Dermis microvascular lymphatic vessel endothelial cell (primary cell): Measurements from ENCODE around the gene SLC38A4. TPM values are rescaled to one million over a fixed set of nuclear protein-coding genes. Genes with fewer than 3 reads are reported as not detected.
"Not testable (repeated sequence)": the region's sequence is repeated elsewhere in the genome, so short reads cannot be mapped to it uniquely, and the experiment has no call there.

Experiments used
- DNase-seq, 2 donors: peaks; one replicate each; pipeline versions ENCODE4 v3.0.0 to v3.0.0-alpha.2; 2010; ENCODE audit warnings: low read depth in 2 of 2
- total RNA-seq: library from RNA; depleted of rRNA; stranded (reverse); fragments of >200 nt; gene quantifications from 2 replicates; pipeline ENCODE4 v1.2.1, GENCODE V29; 2014

Gene SLC38A4
- 2.3 and 3.2 TPM in 2 replicates for total RNA-seq

DNA sequence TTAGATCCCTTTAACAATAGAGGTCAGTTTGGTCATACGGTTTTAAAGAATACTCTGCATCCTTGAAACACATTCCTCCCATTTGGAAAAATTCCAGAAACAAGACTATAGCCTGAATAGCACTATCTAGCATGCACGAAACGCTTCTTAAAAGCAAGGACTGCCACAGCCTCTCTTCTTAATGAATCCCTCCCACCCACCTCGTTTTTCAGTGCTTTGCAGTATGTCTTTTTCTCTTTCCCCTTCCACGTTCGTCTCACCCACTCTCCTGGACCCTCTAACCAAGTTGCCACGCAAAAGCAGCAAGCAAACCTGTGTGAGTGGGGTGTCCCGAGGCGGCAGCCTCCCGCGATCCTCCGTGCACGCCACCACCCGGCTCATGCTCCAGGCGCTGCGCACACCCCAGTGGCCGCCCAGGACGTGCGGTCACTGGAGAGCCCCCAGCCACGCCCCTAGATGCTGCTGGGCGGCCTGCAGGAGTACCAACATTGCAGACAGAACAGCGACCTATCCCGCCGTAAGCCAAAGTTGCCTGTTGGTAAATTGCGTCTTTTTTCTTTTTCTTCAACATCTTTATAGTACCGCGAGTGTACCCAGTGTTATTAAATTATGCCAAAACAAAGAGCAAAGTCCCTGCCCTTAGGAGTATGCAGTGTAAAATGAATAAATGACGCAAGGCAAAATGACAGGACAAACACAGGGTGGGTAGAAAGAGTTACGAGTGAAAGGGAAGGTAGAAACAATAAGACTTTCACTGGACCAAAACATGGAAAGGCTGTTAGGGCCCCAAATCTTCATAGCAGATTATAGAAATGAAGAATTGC lies at the start of gene SLC38A4:
Gene SLC38A4, minus strand, starts transcription at position 407 of the 824 bp plus-strand sequence. CDS start 32,926 bp downstream, outside the sequence.
- peak in 1 of 2 donors; percentile 50 for DNase-seq

DNA sequence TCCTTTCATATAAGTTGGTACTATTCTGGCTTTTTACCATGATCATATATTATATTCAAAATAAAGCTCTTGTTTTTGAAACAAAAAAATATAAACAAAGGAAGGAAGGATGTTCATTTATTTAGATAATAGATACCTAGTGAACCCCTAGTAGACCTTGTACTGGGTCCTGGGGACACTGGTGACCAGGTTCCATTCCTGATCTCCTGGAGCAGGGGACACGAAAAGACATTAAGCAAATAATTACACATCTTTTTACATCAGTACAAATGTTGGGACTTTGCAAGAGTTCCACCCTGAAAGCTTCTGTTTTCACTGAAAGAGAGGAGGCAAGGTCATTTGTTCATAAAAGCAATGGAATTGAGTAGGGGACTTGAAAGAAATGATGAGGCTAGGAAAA lies 49.3 kb upstream of the SLC38A4 start:
- DNase-seq = no peak

DNA sequence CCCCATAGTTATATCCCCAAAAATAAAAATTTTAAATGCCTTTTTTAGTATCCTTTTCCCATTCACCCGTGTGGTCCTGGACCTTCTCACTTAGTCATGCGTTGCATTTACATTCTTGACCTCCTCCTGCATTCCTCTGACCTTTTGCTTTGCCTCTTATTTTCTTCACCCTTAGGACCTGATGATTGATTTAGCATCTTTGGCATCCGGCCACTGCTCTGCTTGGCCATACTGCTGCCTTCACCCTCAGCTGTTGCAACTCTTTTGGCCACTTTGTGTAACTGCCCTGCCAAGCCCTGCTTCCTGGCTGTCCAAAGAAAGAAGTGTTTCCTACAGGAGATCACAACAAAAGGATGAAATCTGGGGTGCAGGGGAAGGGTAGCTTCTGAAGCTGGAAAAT lies 48.8 kb upstream of the SLC38A4 start:
- peak in 1 of 2 donors; percentile 36 for DNase-seq

- DNase-seq = no peak
Measured at GRCh38 chr12:46872135-46872534, 46.3 kb upstream of the SLC38A4 start.

DNA sequence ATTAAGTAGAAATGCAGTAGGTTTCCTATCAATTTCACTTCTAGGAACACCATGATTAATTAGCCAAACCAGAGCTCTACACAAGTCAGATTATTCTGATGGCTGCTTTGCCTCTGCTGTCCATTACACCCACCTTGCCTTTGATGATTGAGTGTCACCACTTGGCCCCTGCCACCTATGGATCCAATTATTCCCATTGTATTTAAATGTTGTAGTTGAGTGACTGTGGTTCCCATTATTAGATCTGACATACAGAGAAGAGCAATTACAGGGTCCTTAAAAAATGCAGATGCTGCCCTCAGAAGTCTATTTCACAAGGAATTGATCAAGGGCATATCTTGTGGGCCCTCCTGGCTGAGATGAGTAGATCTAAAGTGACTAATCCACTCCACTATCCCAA lies 39.5 kb upstream of the SLC38A4 start:
- no peak for DNase-seq

DNA sequence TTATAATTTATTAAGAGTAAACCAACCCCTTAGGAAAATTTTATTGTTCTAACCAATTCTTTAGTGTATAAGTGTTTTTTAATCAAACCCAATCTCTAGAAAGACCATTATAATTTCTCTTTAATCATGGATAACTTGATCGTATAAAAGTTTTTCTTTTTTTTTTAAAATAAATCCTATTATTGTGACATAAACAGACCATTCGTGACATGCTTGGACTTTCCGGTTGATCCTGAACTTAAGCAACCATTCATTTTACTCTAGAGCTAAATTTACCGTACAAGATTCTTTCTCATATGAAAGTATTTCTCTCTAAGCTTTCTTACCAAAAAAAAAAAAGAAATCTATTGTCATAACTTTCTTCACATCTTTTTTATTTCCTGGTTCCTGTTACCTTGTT lies 32.6 kb upstream of the SLC38A4 start:
- no peak for DNase-seq

GRCh38 chr12:46857486-46857885 lies 31.7 kb upstream of the SLC38A4 start:
- no peak for DNase-seq

DNA sequence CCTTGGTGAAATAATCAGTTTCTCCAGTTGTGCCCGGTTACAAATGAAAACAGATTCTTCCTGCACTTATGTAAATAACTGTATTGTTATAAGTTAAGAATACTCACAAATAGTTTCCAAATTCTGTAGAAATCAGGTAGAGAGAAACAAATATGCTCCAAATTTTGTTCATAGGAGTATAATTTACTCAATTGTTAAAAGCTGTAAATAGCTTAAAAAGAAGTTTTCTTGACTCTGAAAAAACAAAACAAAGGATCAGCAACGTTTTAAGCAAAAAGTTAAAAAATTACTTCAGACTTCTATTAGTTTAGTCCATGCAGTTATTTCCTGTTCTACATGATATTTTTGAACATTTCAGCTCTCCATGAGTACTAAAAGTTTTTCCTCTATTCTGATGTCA lies 30.0 kb upstream of the SLC38A4 start:
- DNase-seq = no peak

DNA sequence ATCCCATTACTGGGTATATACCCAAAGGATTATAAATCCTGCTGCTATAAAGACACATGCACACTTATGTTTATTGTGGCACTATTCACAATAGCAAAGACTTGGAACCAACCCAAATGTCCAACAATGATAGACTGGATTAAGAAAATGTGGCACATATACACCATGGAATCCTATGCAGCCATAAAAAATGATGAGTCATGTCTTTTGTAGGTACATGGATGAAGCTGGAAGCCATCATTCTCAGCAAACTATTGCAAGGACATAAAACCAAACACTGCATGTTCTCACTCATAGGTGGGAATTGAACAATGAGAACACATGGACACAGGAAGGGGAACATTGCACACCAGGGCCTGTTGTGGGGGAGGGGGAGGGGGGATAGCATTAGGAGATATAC lies 28.4 kb upstream of the SLC38A4 start:
- not testable (repeated sequence) for DNase-seq

GRCh38 chr12:46848792-46849191 lies 23.0 kb upstream of the SLC38A4 start:
- not testable (repeated sequence) for DNase-seq

DNA sequence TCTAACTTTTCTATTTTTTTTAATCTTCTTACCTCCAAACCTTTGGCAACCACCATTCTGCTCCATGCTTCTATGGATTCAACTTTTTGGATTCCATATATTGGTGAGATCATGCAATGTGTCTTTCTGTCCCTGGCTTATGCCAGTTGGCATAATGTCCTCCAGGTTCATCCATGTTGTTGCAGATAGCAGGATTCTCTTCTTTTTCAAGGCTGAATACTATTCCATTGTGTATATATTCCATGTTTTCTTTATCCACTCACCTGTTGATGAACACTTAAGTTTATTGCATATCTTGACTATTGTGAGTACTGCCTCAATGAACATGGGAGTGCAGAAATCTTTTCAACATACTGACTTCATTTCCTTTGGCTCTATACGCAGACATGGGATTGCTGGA lies 21.2 kb upstream of the SLC38A4 start:
- no peak for DNase-seq

GRCh38 chr12:46843811-46844210 lies 18.0 kb upstream of the SLC38A4 start:
- no peak for DNase-seq

DNA sequence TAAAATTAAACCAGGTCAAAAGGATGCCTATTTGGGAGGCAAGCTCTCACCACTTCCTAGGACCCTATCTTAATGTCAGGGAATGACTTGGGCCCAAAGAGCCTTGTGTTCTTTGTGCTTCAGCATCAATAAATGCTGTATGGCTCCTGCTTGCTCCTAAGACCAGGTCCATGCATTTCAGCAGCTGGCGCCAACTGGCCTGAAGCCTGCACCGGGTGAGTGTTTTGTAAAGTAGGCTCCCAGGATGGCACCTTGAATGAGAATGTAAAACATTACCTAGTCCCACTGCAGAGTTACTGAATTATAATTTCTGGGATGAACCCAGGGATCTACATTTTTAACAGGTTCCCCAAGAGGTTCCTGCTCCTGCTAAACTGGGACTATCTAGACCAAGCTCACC lies 16.1 kb upstream of the SLC38A4 start:
- no peak for DNase-seq

DNA sequence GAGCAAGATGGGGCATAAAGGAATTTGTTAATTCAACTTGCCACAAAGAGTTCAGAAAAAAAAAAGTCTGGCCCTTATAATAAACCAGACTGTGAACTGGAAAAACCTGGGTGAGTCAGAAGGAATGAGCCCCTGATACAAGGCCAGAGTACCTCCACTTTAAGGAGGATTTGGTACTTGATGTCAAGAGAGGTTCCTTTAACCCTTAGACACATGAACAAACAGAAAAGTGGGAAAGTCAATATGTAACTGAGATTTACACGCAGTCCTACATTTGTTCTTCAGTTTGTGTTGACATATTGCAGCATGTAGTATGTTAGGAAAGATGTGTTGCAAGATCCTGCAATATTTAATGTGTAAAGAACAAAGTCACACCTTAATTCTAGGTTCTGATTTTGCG lies 14.2 kb upstream of the SLC38A4 start:
- DNase-seq = no peak

DNA sequence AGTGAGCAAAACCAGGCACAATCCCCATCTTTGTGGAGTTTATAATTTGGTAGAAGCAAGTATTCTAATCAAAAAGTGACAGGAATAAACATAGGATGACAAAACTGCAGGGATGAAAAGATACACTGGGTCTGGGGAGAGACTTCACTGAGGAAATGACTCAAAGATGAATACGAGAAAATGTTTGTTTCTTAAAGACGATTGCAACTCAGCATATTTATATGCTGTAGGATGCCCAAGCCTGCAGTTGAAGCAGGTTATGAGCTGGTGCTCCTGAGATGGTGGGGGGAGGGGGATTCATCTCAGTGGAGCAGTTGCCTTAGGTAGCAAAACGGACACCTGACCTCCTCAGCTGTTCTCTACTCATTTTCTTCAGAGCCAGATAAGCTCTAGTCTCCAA lies 13.4 kb upstream of the SLC38A4 start:
- no peak for DNase-seq

- no peak for DNase-seq
Measured at GRCh38 chr12:46835785-46836184, 10.0 kb upstream of the SLC38A4 start.

- no peak for DNase-seq
Measured at GRCh38 chr12:46832130-46832704, 6.4 kb upstream of the SLC38A4 start.

DNA sequence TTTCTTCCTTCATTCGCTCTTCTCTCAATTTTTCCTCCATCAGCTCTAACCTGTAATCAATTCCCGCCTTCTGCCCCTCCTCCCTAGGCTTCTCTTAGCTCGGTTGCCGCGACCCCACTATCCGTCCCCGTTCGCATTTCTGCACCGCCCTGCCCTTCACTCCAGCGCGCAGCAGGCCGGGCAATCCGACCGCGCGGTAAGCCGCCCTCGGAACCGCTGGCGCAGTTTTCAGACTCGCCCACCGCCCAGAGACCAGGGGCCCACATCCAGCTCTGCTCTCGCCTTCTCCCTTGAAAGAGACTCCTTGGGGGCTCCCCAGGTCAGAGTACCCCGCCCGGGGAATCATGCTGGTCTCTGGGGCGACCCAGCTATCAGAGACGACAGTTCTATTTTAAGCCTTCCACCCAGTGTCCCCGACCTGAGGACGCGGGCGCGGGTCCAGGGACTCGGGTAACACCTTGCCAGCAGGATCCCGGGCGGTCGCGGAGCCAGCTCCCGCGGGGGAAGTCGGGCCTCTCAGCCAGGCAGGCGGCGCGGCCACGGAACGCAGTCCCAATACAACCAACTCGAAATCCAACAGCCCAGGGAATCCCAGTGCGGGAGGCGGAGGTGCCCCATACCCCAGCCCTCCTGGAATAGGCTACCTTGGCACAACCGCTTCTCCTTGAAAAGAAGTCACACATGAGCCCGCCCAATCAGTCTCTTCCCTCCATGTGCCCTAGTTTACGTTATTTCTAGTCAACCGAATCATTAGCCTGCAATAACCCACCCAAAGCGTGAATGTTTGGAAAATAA lies 5.7 kb upstream of the SLC38A4 start:
- peak in 1 of 2 donors; percentile 2 for DNase-seq

DNA sequence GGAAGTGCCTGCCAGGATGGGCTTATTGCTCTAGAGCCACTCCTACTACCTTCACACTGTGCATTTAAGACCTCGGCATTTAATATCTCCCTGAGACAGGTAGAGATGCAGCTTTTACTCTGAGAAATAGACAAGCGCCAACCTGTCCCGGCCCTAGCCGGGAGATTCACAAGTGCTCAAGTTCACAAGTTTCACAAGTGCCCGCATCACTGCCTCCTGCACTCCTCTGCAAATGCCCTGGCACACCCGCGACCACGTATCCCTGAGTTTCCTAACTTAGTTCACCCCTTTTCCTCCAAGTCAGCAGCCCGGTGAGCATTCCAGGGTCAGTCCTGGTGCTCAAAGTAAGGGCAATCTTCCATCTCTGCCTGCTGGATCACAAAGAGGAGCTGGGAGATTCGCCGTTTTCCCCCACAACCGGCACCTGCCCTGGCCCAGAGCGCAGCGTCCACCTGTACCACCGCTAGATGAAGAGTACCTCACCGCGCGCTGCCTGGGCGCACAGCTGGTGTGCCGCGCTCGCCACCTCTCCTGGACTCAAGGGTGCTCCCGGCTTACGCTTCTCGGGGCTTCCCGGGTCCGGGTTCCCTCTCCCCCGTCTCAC lies 5.0 kb upstream of the SLC38A4 start:
- no peak for DNase-seq

GRCh38 chr12:46824709-46825108 lies 1.1 kb downstream of the SLC38A4 start:
- DNase-seq = no peak

DNA sequence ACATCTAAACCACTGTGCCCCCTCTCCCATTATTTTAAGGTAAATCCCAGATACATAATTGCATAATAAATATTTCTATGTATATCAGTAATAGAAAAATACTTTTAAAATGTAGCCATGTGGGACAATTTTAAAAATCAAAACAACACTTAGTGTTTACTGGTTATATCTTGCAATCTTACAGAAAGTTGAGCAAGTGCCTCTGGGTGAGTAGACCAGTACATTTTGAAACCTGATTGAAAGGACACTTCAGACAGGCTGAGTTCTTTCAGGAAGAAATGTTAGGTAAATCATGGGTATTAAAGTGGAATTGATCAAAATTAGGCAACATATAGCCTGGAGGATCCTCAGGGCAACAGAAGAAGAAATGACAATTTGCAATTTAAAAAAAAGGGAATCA lies 7.2 kb downstream of the SLC38A4 start:
- DNase-seq = no peak

DNA sequence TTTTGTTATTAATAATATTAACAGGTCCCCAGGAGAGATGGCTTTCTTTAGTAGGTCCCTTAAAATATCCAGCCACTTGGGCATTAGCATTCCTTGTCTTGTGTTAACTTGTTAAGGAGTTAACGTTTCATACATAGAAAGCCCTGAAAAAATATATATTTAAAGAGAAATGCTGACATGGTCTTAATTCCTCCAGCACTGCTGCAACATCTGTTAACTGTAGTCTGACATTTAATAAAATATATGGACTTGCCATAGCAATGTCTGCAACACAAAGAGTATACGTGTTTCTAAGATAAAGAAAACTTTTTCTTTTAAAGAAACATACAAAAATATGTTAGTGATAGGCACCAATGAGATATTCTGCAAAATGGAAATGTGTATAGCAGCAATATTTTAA lies 10.0 kb downstream of the SLC38A4 start:
- no peak for DNase-seq
